Upper lobe of left lung (tissue), 4 donors: Measurements from ENCODE around the gene C12orf57.

Experiments used
- CTCF ChIP-seq, 6 experiments: fragments of 450-650 bp in 4 of 6; fragments of 200-600 bp in 2 of 6; sonication (generic) in 2 of 6; IDR thresholded peaks; one replicate each; pipeline ENCODE4 v1.5.1; 2016 to 2019; ENCODE audit warnings: antibody characterized with exemption in 6 of 6
- EP300 ChIP-seq, 4 donors: sonication (generic); formaldehyde crosslinking; IDR thresholded peaks; one replicate each; pipeline ENCODE4 v1.5.1; 2017; ENCODE audit warnings: antibody characterized with exemption in 4 of 4, control low read depth in 2 of 4
- POLR2A ChIP-seq, 4 donors: fragments of 450-650 bp; IDR thresholded peaks; one replicate each; pipeline ENCODE4 v1.5.1; 2016 to 2017; ENCODE audit warnings: antibody characterized with exemption in 4 of 4, mild to moderate bottlenecking in 2 of 4
- POLR2AphosphoS5 ChIP-seq, 2 donors: sonication (generic); formaldehyde crosslinking; IDR thresholded peaks; one replicate each; pipeline ENCODE4 v1.5.1; 2017; ENCODE audit warnings: antibody characterized with exemption in 2 of 2

- TF ChIP-seq CTCF (IDR thresholded peaks at IDR 0.05) = no peak
- no peak for TF ChIP-seq POLR2A (IDR thresholded peaks at IDR 0.05)
- no peak for TF ChIP-seq POLR2AphosphoS5 (IDR thresholded peaks at IDR 0.05)
- no peak for TF ChIP-seq EP300 (IDR thresholded peaks at IDR 0.05)
Measured at GRCh38 chr12:6964605-6965025, 20.8 kb downstream of the C12orf57 start.
